Measurements from ENCODE around the gene OXER1.

DNA sequence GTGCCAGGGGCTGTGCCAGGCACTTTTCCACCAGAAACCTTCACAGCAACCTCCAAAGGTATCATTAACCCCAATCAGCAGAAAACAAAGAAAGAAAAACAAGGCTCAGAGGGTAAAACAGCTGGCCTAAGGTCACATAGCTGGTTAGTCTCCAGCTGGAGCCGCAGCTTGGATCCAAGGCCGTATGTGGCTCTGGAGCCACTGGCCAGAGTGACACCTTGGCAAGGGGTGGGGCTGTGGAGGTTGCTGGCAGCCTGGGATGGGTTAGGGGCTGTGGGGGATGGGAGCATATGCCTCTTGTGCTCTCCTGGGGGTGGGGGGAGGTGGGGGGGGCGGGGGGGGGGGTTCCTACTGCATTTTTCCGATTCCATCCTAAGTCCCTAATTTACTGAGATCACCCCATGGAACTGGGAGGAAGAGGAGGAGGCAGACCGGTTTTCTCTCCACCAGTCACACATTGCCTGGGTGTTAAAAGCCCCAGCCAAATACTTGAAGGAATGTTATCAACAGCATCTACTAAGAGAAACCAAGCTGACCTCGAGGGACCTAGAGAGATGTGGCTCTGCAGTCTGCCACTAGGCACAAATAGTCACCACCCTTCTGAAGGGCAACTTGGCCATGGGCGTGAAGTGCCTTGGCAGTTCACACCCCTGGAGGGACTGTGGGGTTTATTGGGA is 20.4 kb upstream of the OXER1 start:
- TF ChIP-seq, protein P1, sequence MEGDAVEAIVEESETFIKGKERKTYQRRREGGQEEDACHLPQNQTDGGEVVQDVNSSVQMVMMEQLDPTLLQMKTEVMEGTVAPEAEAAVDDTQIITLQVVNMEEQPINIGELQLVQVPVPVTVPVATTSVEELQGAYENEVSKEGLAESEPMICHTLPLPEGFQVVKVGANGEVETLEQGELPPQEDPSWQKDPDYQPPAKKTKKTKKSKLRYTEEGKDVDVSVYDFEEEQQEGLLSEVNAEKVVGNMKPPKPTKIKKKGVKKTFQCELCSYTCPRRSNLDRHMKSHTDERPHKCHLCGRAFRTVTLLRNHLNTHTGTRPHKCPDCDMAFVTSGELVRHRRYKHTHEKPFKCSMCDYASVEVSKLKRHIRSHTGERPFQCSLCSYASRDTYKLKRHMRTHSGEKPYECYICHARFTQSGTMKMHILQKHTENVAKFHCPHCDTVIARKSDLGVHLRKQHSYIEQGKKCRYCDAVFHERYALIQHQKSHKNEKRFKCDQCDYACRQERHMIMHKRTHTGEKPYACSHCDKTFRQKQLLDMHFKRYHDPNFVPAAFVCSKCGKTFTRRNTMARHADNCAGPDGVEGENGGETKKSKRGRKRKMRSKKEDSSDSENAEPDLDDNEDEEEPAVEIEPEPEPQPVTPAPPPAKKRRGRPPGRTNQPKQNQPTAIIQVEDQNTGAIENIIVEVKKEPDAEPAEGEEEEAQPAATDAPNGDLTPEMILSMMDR (IDR thresholded peaks at IDR 0.05), result no peak
- no peak for TF ChIP-seq POLR2A (IDR thresholded peaks at IDR 0.05)
